ENCODE results near the gene ZNF544.

The ZNF544 gene

GRCh38 chr19:58228585-58229254, at the start of gene ZNF544:
ZNF544 (plus strand) TSS chr19:58228914; CDS start chr19:58244024, 15,110 bp downstream.
- peak; percentile 34 for DNase-seq

GRCh38 chr19:58181902-58182576, 46.7 kb upstream of the ZNF544 start:
- DNase-seq, result peak; percentile 55

GRCh38 chr19:58182577-58182988, 46.1 kb upstream of the ZNF544 start:
- DNase-seq, result peak; percentile 77

- DNase-seq, result peak; percentile 89
These were observed 45.5 kb upstream of the ZNF544 start, which contains the start of gene ZNF274 for GRCh38 chr19:58182989-58183816. ZNF274 (plus strand) TSS chr19:58183061; CDS start chr19:58183966, 905 bp downstream.

GRCh38 chr19:58183817-58184215, 44.9 kb upstream of the ZNF544 start:
- no peak for DNase-seq

- DNase-seq, result no peak
These were observed 31.7 kb upstream of the ZNF544 start for GRCh38 chr19:58196901-58197616.

GRCh38 chr19:58203814-58204475, 24.8 kb upstream of the ZNF544 start:
- no peak for DNase-seq

- DNase-seq, result no peak
These were observed 24.1 kb upstream of the ZNF544 start for GRCh38 chr19:58204566-58204965.

GRCh38 chr19:58209577-58209976, 19.1 kb upstream of the ZNF544 start:
- no peak for DNase-seq

GRCh38 chr19:58212336-58213074, 16.2 kb upstream of the ZNF544 start:
- DNase-seq, result no peak

- DNase-seq, result no peak
These were observed 15.7 kb upstream of the ZNF544 start for GRCh38 chr19:58213075-58213369.

GRCh38 chr19:58217069-58217481, 11.6 kb upstream of the ZNF544 start:
- no peak for DNase-seq

GRCh38 chr19:58217607-58218391, 10.9 kb upstream of the ZNF544 start:
- no peak for DNase-seq

GRCh38 chr19:58218899-58219298, 9.8 kb upstream of the ZNF544 start:
- no peak for DNase-seq

- DNase-seq, result no peak
These were observed 640 bp upstream of the ZNF544 start for GRCh38 chr19:58227964-58228584.

GRCh38 chr19:58229255-58229639, 533 bp downstream of the ZNF544 start:
- no peak for DNase-seq

GRCh38 chr19:58237324-58237723, 8.6 kb downstream of the ZNF544 start:
- no peak for DNase-seq

- DNase-seq, result no peak
These were observed 14.6 kb downstream of the ZNF544 start for GRCh38 chr19:58243351-58243750.

GRCh38 chr19:58248886-58249285, 20.2 kb downstream of the ZNF544 start:
- DNase-seq, result no peak

- DNase-seq, result no peak
These were observed 23.5 kb downstream of the ZNF544 start for GRCh38 chr19:58252102-58252685.
